GM12865 (cell line): ENCODE results near the gene NOC2L.

Experiments used
- DNase-seq: peaks from one replicate; pipeline ENCODE4 v3.0.0; 2010; ENCODE audit warnings: low read depth
- H3K4me3 ChIP-seq: 2 replicates; pipeline ENCODE4 v1.5.1; 2011; ENCODE audit warnings: mild to moderate bottlenecking, low read depth, low read length, control low read depth
- CTCF ChIP-seq: IDR thresholded peaks from 2 replicates; pipeline ENCODE4 v1.5.1; 2011; ENCODE audit warnings: low read length, control low read depth, low read depth, inconsistent platforms; ENCODE audit not compliant: insufficient read depth; ENCODE audit errors: missing control alignments

Gene NOC2L

GRCh38 chr1:962381-963300, 3.6 kb upstream of the NOC2L start:
- H3K4me3 ChIP-seq = no peak overlapping the region
- TF ChIP-seq CTCF = no peak
- DNase-seq = no peak

DNA sequence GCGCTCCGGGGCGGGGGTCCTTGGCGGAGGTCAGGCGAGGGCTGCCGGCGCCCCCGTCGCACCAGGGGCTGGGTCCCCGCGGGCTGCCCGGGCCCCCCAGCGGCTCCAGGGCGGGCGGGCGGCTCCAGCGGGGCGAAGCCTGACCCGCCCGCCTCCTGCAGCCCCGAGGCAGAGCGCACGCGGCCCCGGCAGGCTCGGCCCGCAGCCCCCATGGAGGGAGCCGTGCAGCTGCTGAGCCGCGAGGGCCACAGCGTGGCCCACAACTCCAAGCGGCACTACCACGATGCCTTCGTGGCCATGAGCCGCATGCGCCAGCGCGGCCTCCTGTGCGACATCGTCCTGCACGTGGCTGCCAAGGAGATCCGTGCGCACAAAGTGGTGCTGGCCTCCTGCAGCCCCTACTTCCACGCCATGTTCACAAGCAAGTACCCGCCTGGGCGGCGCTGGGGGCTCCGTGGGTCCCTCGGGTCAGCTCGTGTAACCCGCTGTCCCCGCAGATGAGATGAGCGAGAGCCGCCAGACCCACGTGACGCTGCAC, 2.1 kb upstream of the NOC2L start:
- no peak for DNase-seq
- peak overlapping the region; percentile 58 for H3K4me3 ChIP-seq
- TF ChIP-seq CTCF = no peak

DNA sequence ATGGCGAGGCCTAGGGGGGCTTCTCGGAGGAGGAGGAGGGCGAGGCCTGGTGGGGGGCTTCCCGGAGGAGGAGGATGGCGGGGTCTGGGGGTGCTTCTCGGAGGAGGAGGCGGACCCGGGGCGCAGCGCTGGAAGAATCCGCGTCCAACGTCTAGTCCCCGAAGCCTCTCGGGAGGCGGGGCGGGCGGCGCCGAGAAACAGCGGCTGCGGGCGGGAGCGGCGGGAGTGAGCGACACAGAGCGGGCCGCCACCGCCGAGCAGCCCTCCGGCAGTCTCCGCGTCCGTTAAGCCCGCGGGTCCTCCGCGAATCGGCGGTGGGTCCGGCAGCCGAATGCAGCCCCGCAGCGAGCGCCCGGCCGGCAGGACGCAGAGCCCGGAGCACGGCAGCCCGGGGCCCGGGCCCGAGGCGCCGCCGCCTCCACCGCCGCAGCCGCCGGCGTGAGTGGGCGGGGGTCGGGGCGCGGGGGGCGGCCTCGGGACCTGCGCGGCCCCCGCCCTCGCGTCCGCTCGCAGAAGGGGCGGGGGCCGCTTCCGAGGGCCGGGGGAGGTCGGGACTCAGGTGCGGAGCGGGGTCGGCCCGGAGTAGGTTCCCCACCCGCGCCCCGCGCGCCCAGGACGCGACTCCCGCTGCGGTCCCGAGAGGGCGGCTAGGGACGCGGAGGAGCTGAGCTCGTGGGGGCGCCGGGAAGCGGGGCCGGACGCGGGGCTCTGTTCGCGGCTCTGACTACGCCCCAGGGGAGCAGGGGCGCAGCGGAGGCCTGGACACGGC, 1.5 kb upstream of the NOC2L start, which contains the start of gene KLHL17:
Gene KLHL17 (plus strand): TSS at position 222 of the 769 bp plus-strand sequence. CDS start 110 bp downstream, at position 332.
- DNase-seq = peak; percentile 84
- H3K4me3 ChIP-seq = peak within 1 kb of the TSS; percentile 58
- TF ChIP-seq CTCF = no peak

DNA sequence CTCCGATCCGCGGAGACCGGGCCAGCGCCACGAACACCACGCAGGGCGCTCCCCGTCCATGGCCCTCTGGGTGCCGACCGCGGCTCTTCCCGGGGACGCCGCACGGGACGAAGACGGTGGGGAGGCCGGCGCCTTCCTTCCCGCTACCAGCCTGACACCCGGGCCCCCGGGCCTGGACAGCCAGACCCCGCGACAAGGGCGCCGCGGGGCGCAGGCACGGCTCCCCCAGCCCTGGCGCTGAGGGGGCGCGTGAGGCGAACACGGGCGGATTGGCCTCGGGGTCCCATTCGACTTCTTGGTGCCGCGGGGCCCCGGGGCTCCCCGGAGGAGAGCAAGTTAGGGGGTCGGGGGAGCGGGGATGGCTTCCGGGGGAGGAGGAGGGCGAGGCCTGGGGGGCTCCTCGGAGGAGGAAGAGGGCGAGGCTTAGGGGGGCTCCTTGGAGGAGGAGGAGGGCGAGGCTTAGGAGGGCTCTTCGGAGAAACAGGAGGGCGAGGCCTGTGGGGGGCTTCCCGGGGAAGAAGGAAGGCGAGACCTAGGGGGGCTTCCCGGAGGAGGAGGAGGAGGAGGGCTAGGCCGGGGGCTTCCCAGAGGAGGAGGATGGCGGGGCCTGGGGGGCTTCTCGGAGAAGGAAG, 791 bp upstream of the NOC2L start:
- TF ChIP-seq CTCF = no peak
- peak overlapping the region; percentile 58 for H3K4me3 ChIP-seq
- no peak for DNase-seq

DNA sequence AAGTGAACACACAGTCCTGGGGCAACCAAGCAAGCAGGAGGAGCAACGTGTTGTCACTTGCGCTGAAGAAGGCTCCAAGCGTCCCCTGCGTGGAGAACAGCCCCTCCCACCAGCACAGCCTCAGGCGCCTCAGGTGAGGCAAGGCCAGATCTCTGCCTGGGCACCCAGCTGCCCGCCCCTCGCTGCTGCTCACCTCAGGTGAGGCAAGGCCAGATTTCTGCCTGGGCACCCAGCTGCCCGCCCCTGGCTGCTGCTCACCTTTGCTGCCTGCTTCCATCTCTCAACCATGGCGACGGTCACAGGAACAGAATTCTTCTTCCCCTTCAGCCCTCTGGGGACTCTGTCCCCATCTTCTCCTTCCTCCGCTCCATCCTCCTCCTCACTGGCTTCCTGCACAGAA, 2.4 kb downstream of the NOC2L start:
- no peak for DNase-seq
- H3K4me3 ChIP-seq = no peak overlapping the region
- no peak for TF ChIP-seq CTCF

- TF ChIP-seq CTCF = no peak
- DNase-seq = no peak
- no peak overlapping the region for H3K4me3 ChIP-seq
Observed at GRCh38 chr1:955474-955873, 3.6 kb downstream of the NOC2L start.
